ENCODE data around the gene RWDD4.

GRCh38 chr4:183591301-183591700 lies 67.7 kb downstream of the RWDD4 start:
- TF ChIP-seq CTCF (conservative IDR thresholded peaks at IDR 0.05; ENCODE audit: low read depth, low read length) (no peak), EZH2 (IDR thresholded peaks at IDR 0.05; ENCODE audit: low read length, unreplicated experiment) (no peak)

All from PC-3 (cell line).